Stimulated activated CD4-positive, alpha-beta T cell treated with anti-CD3 and anti-CD28 coated beads, Interleukin-1b, Interleukin-23, amount 100 ng/mL, for 4 hours (primary cell): Measurements from ENCODE around the gene LRRC8A.

Experiments
- DNase-seq, 2 donors: peaks; one replicate each; pipeline ENCODE4 v3.0.0-alpha.2; 2020; ENCODE audit warnings: low read depth in 2 of 2

Gene LRRC8A

DNA sequence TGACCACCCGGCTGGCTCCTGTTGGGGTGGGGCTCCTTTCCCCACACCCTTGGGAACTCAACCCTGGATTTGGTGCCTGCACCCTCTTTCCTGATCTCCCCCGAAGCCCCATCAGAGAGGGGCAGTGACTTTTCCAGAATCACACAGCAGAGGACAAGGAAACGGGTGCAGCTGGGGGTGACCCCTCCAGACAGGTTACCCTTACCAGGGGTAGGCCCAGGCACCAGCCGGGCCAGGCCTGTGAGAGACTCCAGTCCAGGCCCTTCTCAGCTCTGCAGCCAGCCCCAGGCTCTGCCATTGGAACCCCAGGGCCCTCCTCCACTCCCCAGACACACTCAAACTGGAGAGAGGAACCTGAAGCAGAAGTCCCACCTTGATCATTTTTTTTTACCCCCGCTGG lies 19.9 kb downstream of the LRRC8A start:
- no peak for DNase-seq

- DNase-seq: peak; percentile 68 to 80
These were observed 20.6 kb downstream of the LRRC8A start for GRCh38 chr9:128902351-128903078.

- no peak for DNase-seq
These were observed 21.1 kb downstream of the LRRC8A start for GRCh38 chr9:128903079-128903461.

DNA sequence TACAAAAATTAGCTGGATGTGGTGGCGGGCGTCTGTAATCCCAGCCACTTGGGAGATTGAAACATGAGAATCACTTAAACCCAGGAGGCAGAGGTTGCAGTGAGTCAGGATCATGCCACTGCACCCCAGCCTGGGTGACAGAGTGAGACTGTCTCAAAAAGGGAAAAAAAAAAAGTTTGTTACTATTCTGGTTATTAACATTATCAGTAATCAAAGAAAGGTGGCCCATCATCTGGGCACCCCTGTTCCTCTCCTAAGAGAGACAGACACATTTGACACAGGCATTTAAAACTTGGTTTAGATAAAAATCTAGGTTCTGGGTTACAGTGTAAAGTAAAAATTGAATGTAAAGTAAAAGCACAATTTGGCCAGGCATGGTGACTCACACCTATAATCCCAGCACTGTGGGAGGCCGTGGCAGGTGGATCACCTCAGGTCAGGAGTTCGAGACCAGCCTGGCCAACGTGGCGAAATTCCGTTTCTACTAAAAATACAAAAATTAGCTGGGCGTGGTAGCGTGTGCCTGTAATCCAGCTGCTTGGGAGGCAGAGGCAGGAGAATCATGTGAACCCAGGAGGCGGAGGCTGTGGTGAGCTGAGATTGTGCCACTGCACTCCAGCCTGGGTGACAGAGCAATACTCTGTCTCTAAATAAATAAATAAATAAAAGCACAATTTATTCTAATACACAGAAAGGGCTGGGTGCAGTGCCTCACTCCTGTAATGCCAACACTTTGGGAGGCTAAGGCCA lies 22.1 kb downstream of the LRRC8A start:
- no peak for DNase-seq

DNA sequence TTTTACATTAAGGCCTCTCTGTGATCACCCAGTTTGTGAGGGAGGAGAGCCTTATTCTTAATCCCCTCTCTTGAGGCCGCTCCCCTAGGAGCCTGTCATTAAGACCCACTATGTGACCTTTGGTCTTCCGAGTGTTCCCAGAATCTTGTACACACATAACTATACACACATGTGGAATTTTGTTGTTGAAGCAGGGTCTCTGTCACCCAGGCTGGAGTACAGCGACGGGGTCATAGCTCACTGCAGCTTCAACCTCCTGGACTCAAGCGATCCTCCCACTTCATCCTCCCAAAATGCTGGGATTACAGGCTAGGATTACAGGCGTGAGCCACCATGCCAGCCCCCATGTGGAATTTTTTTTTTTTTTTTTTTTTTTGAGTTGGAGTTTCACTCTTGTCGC lies 24.0 kb downstream of the LRRC8A start:
- no peak for DNase-seq

GRCh38 chr9:128906741-128907140 lies 24.8 kb downstream of the LRRC8A start:
- DNase-seq: no peak

DNA sequence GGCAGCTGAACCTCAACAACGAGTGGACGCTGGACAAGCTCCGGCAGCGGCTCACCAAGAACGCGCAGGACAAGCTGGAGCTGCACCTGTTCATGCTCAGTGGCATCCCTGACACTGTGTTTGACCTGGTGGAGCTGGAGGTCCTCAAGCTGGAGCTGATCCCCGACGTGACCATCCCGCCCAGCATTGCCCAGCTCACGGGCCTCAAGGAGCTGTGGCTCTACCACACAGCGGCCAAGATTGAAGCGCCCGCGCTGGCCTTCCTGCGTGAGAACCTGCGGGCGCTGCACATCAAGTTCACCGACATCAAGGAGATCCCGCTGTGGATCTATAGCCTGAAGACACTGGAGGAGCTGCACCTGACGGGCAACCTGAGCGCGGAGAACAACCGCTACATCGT lies 26.4 kb downstream of the LRRC8A start:
- no peak for DNase-seq

DNA sequence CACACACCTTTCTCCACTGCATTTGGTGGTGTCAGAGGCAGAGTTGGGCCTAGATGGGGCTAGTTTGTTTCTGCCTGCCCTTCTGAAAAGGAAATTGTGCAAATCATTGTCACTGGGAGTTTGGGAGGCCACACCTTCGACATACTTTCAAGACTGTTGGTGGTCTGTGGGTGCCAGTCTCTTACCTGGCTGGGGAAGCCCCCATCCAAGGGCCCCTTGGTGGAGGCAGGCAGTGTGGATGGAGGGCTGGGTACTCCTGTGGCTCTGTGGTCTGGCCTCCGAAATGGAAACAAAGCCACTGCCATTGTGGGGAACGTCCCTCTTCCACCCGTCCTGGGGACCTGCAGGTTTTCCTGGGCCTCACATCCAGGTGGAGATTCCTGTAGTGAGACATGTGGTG lies 27.9 kb downstream of the LRRC8A start:
- DNase-seq: no peak

- DNase-seq: no peak
These were observed 29.0 kb downstream of the LRRC8A start for GRCh38 chr9:128910906-128911305.

DNA sequence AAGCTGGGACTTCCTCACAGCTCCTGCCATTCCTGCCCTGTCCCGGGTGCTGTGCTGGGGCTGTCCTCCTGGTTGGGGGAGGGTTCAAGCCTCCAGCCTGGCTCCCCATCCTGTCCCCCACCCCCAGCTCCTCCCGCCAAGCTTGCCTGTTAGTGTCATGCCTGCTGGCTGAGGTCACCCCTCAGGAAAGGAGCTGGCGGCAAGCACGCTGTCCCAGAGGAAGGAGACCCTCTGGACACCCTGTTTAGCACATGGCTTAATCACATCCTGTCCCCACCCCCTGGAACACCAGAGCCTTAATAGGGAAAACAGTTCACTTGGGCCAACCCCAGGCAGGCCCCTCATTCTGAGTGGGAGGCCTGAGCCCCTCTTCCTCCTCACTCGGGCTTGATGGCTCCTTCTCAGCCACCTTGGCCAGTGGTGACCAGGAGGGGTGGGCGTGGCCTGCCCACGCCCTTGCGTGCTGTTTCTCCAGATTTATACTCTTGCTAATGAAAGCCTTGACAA lies 29.6 kb downstream of the LRRC8A start:
- no peak for DNase-seq

DNA sequence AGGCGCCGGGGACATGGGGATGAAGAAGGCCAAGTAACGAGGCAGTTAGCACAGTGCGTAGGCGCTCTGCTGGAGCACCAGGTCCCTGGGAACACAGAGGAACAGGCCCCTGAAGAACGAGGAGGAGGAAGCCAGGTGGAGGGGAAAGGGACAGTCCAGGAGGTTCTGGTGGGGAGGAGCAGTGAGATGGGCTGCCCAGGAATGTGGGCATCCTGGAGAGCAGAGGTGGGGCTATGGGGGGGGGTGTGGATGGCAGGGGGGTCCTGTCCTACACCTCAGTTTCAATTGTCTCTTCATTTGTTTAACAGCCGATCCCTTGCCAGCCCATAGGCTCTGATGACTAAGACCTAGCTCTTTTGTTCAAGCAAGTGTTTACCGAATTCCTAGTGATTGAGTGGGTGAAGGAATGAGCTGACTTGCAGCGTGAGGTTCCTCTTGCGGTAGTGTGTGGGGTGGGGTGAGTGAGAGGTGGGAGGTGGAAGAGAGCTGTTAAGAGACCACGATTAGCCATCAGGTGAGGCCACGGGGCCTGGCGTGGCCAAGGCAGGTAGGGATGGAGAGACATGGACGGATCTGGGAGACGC lies 30.4 kb downstream of the LRRC8A start:
- DNase-seq: no peak

GRCh38 chr9:128913048-128913900 lies 31.3 kb downstream of the LRRC8A start:
- DNase-seq: no peak

DNA sequence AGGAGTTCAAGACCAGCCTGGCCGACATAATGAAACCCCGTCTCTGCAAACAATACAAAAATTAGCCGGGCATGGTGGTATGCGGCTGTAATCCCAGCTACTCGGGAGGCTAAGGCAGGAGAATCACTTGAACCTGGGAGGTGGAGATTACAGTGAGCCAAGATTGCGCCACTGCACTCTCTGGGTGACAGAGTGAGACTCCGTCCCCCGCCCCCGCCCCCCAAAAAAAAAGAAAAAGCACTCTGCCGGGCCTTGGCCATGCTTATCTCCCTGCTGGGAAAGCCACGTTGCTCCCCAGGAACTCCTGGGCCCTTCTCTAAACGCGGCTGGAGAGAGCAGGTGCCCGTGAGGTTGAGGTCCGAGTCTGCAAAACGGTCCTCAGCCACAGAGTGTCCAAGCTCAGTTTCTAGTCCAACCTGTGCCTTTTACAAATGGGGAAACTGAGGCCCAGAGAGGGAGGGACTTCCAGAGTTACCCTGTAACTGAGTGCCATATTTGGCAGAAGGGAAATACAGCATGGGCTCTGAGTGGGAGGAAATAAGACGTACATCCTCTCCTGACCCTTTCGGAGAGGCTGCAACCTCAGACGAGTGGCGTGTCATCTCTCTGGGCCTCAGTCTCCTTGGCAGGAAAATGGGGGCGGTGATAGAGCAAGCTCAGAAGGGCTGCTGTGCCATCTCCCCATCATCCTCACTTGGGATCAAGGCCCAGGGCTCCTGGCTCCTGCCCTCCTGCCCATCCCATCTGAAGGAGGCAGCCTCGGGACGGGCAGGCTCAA lies 32.3 kb downstream of the LRRC8A start:
- no peak for DNase-seq

DNA sequence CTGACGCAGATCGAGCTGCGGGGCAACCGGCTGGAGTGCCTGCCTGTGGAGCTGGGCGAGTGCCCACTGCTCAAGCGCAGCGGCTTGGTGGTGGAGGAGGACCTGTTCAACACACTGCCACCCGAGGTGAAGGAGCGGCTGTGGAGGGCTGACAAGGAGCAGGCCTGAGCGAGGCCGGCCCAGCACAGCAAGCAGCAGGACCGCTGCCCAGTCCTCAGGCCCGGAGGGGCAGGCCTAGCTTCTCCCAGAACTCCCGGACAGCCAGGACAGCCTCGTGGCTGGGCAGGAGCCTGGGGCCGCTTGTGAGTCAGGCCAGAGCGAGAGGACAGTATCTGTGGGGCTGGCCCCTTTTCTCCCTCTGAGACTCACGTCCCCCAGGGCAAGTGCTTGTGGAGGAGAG lies 34.3 kb downstream of the LRRC8A start:
- DNase-seq: no peak

GRCh38 chr9:128916745-128917144 lies 34.8 kb downstream of the LRRC8A start:
- no peak for DNase-seq

GRCh38 chr9:128917151-128917849 lies 35.4 kb downstream of the LRRC8A start:
- no peak for DNase-seq

- no peak for DNase-seq
These were observed 37.0 kb downstream of the LRRC8A start for GRCh38 chr9:128918921-128919320.

DNA sequence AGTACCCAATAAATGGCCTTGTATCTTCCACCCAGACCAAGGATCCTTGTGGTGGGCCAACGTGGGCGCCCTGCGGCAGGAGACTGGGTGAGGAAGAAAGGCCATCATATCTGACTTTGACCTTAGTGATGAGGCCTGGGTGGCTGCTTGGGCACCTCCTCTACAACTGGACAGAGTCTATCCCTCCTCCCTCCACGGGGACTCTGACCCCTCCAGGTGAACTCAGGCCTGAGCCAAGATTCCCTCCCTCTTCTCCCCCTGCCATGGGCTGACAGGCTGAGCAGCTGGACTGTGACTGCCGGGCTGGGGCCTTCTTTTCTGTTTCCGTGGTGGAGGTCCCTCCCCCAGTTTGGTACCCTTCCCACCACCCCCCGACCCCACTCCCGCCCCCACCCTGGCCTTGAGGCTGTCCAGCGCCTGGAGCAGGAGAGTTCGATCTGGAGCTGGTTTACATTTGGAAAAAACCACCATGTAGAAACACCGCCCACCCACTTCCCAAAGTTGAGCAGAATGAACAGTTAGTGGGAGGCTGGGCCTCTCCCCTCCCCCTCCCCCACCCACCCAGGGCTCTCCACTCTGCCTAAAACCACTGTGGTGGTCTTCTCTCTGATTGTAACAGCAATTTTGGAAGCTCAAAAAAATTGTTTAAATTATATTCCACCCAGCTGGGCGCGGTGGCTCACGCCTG lies 37.6 kb downstream of the LRRC8A start:
- DNase-seq: no peak

DNA sequence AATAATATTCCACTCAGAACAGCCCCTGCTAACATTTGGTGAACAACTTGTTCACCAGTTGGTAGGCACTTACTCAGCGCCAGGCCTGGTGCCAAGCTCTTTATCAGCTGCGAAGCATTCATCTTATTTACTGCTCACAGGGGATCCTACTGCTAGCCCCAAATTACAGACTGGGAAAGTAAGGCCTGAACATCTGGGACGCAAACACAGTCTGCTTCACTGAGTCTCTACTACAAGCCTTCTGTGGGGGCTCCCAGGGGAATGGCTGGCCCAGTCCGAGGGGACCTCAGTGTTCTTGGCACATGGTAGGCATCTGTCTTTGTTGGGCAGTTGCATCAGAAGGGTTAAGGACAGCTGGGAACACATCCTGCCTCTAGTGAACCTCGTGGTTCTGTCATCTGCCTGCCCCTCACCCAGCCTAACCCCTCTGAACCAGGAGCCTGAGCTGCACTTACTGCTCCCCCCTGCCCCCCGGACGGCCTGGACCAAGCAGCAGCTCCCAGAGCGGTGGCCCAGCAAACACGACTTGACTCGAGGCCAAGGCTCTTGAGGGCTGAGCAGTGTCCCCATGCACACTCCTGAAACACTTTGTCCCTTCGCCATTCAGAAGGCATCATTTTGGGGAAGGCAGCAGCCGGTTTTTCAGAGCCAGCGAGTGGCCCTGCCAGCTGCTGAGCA lies 38.6 kb downstream of the LRRC8A start, which contains the start of gene PHYHD1:
PHYHD1 (plus strand) TSS at position 602 of the 678 bp plus-strand sequence. CDS start 1,342 bp downstream, outside the sequence.
- DNase-seq: no peak
